ENCODE results near the gene ACVR1. TPM values are rescaled to one million over a fixed set of nuclear protein-coding genes. Genes with fewer than 3 reads are reported as not detected.
A peak's percentile ranks its signal among the peaks of the same experiment; 100 is the strongest.

ACVR1 gene
- total RNA-seq, 1 donor from 2014 or later: 24.3 TPM

GRCh38 chr2:157790780-157791179 lies 85.3 kb downstream of the ACVR1 start:
- peaks cover 2% of the 10 kb centered on the region for H3K36me3 Mint-ChIP-seq (ENCODE audit: insufficient read depth)
- no peak for DNase-seq (ENCODE audit: low spot score, unreplicated experiment)
- H3K27me3 Mint-ChIP-seq: no peaks in the 10 kb centered on the region
- H3K27ac Mint-ChIP-seq: no peak overlapping the region
- H3K4me1 Mint-ChIP-seq (ENCODE audit: low read depth): peaks cover 30% of the 10 kb centered on the region
- no peak overlapping the region for H3K4me3 Mint-ChIP-seq (ENCODE audit: low read depth)
- no peaks in the 10 kb centered on the region for H3K9me3 Mint-ChIP-seq (ENCODE audit: low read depth)
- no peak for TF ChIP-seq CTCF (IDR thresholded peaks at IDR 0.05; ENCODE audit: unreplicated experiment)

GRCh38 chr2:157789933-157790511 lies 86.1 kb downstream of the ACVR1 start:
- no peaks in the 10 kb centered on the region for H3K27me3 Mint-ChIP-seq
- no peak for DNase-seq (ENCODE audit: low spot score, unreplicated experiment)
- H3K36me3 Mint-ChIP-seq (ENCODE audit: insufficient read depth): peaks cover 2% of the 10 kb centered on the region
- TF ChIP-seq CTCF (IDR thresholded peaks at IDR 0.05; ENCODE audit: unreplicated experiment): no peak
- H3K4me3 Mint-ChIP-seq (ENCODE audit: low read depth): no peak overlapping the region
- peaks cover 31% of the 10 kb centered on the region for H3K4me1 Mint-ChIP-seq (ENCODE audit: low read depth)
- H3K27ac Mint-ChIP-seq: peak overlapping the region; percentile 76
- no peaks in the 10 kb centered on the region for H3K9me3 Mint-ChIP-seq (ENCODE audit: low read depth)

- Mint-ChIP-seq H3K27ac (peak overlapping the region; percentile 3), H3K9me3 (ENCODE audit: low read depth) (no peaks in the 10 kb centered on the region), H3K4me1 (ENCODE audit: low read depth) (peaks cover 35% of the 10 kb centered on the region), H3K27me3 (no peaks in the 10 kb centered on the region), H3K36me3 (ENCODE audit: insufficient read depth) (peaks cover 2% of the 10 kb centered on the region), H3K4me3 (ENCODE audit: low read depth) (no peak overlapping the region)
- no peak for TF ChIP-seq CTCF (IDR thresholded peaks at IDR 0.05; ENCODE audit: unreplicated experiment)
- no peak for DNase-seq (ENCODE audit: low spot score, unreplicated experiment)
Measured at GRCh38 chr2:157789256-157789655, 86.9 kb downstream of the ACVR1 start.

GRCh38 chr2:157788201-157788600 lies 87.9 kb downstream of the ACVR1 start:
- Mint-ChIP-seq H3K4me3 (ENCODE audit: low read depth) (no peak overlapping the region), H3K27ac (peak overlapping the region; percentile 73), H3K9me3 (ENCODE audit: low read depth) (no peaks in the 10 kb centered on the region), H3K27me3 (no peaks in the 10 kb centered on the region), H3K36me3 (ENCODE audit: insufficient read depth) (peaks cover 2% of the 10 kb centered on the region), H3K4me1 (ENCODE audit: low read depth) (peaks cover 33% of the 10 kb centered on the region)
- no peak for DNase-seq (ENCODE audit: low spot score, unreplicated experiment)
- no peak for TF ChIP-seq CTCF (IDR thresholded peaks at IDR 0.05; ENCODE audit: unreplicated experiment)

GRCh38 chr2:157787364-157787938 lies 88.7 kb downstream of the ACVR1 start:
- Mint-ChIP-seq H3K9me3 (ENCODE audit: low read depth) (no peaks in the 10 kb centered on the region), H3K4me3 (ENCODE audit: low read depth) (no peak overlapping the region), H3K36me3 (ENCODE audit: insufficient read depth) (no peaks in the 10 kb centered on the region), H3K27ac (peak overlapping the region; percentile 73), H3K27me3 (no peaks in the 10 kb centered on the region), H3K4me1 (ENCODE audit: low read depth) (peaks cover 33% of the 10 kb centered on the region)
- no peak for TF ChIP-seq CTCF (IDR thresholded peaks at IDR 0.05; ENCODE audit: unreplicated experiment)
- DNase-seq (ENCODE audit: low spot score, unreplicated experiment): no peak

All from progenitor cell of endocrine pancreas (in vitro differentiated cells).